Ammon's horn (tissue), 1 donor: ENCODE measurements around the gene LZTR1.

ENCODE experiments used
- DNase-seq: peaks from one replicate; pipeline ENCODE4 v3.0.0-alpha.2; 2016; ENCODE audit warnings: low spot score

The LZTR1 gene

GRCh38 chr22:20980938-20981722, 967 bp upstream of the LZTR1 start:
- DNase-seq: no peak

GRCh38 chr22:20982563-20982882, 426 bp downstream of the LZTR1 start:
- no peak for DNase-seq

GRCh38 chr22:20983081-20983771, 1.1 kb downstream of the LZTR1 start:
- DNase-seq: no peak

- no peak for DNase-seq
Measured at GRCh38 chr22:20985720-20986119, 3.6 kb downstream of the LZTR1 start.

- no peak for DNase-seq
Measured at GRCh38 chr22:20986365-20986764, 4.3 kb downstream of the LZTR1 start.

- DNase-seq: no peak
Measured at GRCh38 chr22:20987375-20987774, 5.3 kb downstream of the LZTR1 start.

GRCh38 chr22:20988573-20989322, 6.7 kb downstream of the LZTR1 start:
- no peak for DNase-seq

- DNase-seq: no peak
Measured at GRCh38 chr22:20989323-20990138, 7.4 kb downstream of the LZTR1 start.

- no peak for DNase-seq
Measured at GRCh38 chr22:20990184-20991180, 8.4 kb downstream of the LZTR1 start.

- no peak for DNase-seq
Measured at GRCh38 chr22:20991252-20992055, 9.4 kb downstream of the LZTR1 start.

- no peak for DNase-seq
Measured at GRCh38 chr22:20992056-20992442, 10.0 kb downstream of the LZTR1 start.

- no peak for DNase-seq
Measured at GRCh38 chr22:20992456-20993303, 10.6 kb downstream of the LZTR1 start.

GRCh38 chr22:20993304-20994127, 11.4 kb downstream of the LZTR1 start:
- no peak for DNase-seq

- DNase-seq: no peak
Measured at GRCh38 chr22:20994128-20994901, 12.2 kb downstream of the LZTR1 start.

- DNase-seq: no peak
Measured at GRCh38 chr22:20994902-20995241, 12.8 kb downstream of the LZTR1 start.

- no peak for DNase-seq
Measured at GRCh38 chr22:20995329-20996030, 13.4 kb downstream of the LZTR1 start.

- no peak for DNase-seq
Measured at GRCh38 chr22:20996031-20996410, 13.9 kb downstream of the LZTR1 start.
